GM18861 (cell line): Measurements from ENCODE around the gene GADD45B.
"Not testable (repeated sequence)": the region's sequence is repeated elsewhere in the genome, so short reads cannot be mapped to it uniquely, and the experiment has no call there.

Experiments used
- ATAC-seq: cut with Tn5 transposase; IDR thresholded peaks from one replicate; pipeline ENCODE4 v1.9.1; 2021; ENCODE audit not compliant: unreplicated experiment

GADD45B gene

GRCh38 chr19:2443785-2444182 is 32.1 kb upstream of the GADD45B start:
- no peak for ATAC-seq

GRCh38 chr19:2444251-2445002 is 31.5 kb upstream of the GADD45B start:
- ATAC-seq: no peak

- ATAC-seq: no peak
These were observed 29.5 kb upstream of the GADD45B start for GRCh38 chr19:2446381-2446780.

- ATAC-seq: no peak
These were observed 26.9 kb upstream of the GADD45B start for GRCh38 chr19:2449019-2449418.

GRCh38 chr19:2451138-2451537 is 24.8 kb upstream of the GADD45B start:
- ATAC-seq: no peak

GRCh38 chr19:2451741-2452140 is 24.2 kb upstream of the GADD45B start:
- no peak for ATAC-seq

GRCh38 chr19:2453431-2454025 is 22.4 kb upstream of the GADD45B start:
- ATAC-seq: no peak

GRCh38 chr19:2454199-2454961 is 21.5 kb upstream of the GADD45B start:
- ATAC-seq: no peak

- ATAC-seq: no peak
These were observed 20.7 kb upstream of the GADD45B start for GRCh38 chr19:2454962-2455850.

GRCh38 chr19:2455851-2456570 is 19.9 kb upstream of the GADD45B start:
- peak; percentile 28 for ATAC-seq

- no peak for ATAC-seq
These were observed 18.4 kb upstream of the GADD45B start for GRCh38 chr19:2457394-2458037.

- ATAC-seq: no peak
These were observed 17.9 kb upstream of the GADD45B start for GRCh38 chr19:2458054-2458453.

GRCh38 chr19:2458776-2459175 is 17.2 kb upstream of the GADD45B start:
- ATAC-seq: not testable (repeated sequence)

- no peak for ATAC-seq
These were observed 15.7 kb upstream of the GADD45B start for GRCh38 chr19:2460245-2460644.

- no peak for ATAC-seq
These were observed 13.9 kb upstream of the GADD45B start for GRCh38 chr19:2461751-2462634.

GRCh38 chr19:2462635-2463421 is 13.1 kb upstream of the GADD45B start:
- ATAC-seq: no peak

GRCh38 chr19:2463694-2464093 is 12.2 kb upstream of the GADD45B start:
- ATAC-seq: not testable (repeated sequence)

GRCh38 chr19:2464389-2464788 is 11.5 kb upstream of the GADD45B start:
- no peak for ATAC-seq
